Activated CD8-positive, alpha-beta T cell treated with anti-CD3 and anti-CD28 coated beads for 36 hours (primary cell): ENCODE results near the gene PRKN. TPM values are rescaled to one million over a fixed set of nuclear protein-coding genes. Genes with fewer than 3 reads are reported as not detected.

Experiments used
- ATAC-seq: fragments of 200-7000 bp; cut with Tn5 transposase; one replicate; pipeline ENCODE4 v1.10.0; 2021; ENCODE audit warnings: mild to moderate bottlenecking, moderate library complexity
- CTCF ChIA-PET: fragments of 350-600 bp; sonication (Branson Sonifier 250); formaldehyde crosslinking; loops from one replicate; lab custom pipeline; 2021; ENCODE audit warnings: antibody characterized with exemption; lab: Charles Lee
- POLR2A ChIA-PET: fragments of 350-600 bp; sonication (Branson Sonifier 250); formaldehyde crosslinking; loops from one replicate; lab custom pipeline; 2021; ENCODE audit warnings: antibody characterized with exemption; lab: Charles Lee
- DNase-seq: peaks from one replicate; pipeline ENCODE4 v3.0.0-alpha.2; 2020
- H3K27ac Mint-ChIP-seq: one replicate; pipeline ENCODE4 v1.8.0; 2021; ENCODE audit warnings: mild to moderate bottlenecking, mixed read lengths
- H3K27me3 Mint-ChIP-seq: one replicate; pipeline ENCODE4 v1.8.0; 2021; ENCODE audit warnings: mixed read lengths
- H3K36me3 Mint-ChIP-seq: one replicate; pipeline ENCODE4 v1.8.0; 2021; ENCODE audit warnings: low read depth, mixed read lengths
- H3K4me1 Mint-ChIP-seq: one replicate; pipeline ENCODE4 v1.8.0; 2021; ENCODE audit warnings: low read depth, mixed read lengths
- H3K4me3 Mint-ChIP-seq: one replicate; pipeline ENCODE4 v1.8.0; 2021; ENCODE audit warnings: mild to moderate bottlenecking, moderate library complexity, mixed read lengths
- H3K9me3 Mint-ChIP-seq: one replicate; pipeline ENCODE4 v1.8.0; 2021; ENCODE audit warnings: mixed read lengths
- intact Hi-C: fragments of 100-400 bp; cut with micrococcal nuclease; formaldehyde crosslinking; loops from one replicate; pipeline ENCODE4 v1.10.0; 2022
- total RNA-seq, 2 experiments: library from RNA; stranded (reverse); gene quantifications; one replicate each; pipeline ENCODE4 v1.2.3, GENCODE V29; 2021
- TF ChIP-seq, protein P1 (sequence below): fragments of 200-600 bp; IDR thresholded peaks from one replicate; pipeline ENCODE4 v1.8.0; 2022; ENCODE audit warnings: antibody characterized with exemption, mild to moderate bottlenecking

The PRKN gene
- total RNA-seq, 2 experiments from 2014 or later = 1.2 to 1.4 TPM

DNA sequence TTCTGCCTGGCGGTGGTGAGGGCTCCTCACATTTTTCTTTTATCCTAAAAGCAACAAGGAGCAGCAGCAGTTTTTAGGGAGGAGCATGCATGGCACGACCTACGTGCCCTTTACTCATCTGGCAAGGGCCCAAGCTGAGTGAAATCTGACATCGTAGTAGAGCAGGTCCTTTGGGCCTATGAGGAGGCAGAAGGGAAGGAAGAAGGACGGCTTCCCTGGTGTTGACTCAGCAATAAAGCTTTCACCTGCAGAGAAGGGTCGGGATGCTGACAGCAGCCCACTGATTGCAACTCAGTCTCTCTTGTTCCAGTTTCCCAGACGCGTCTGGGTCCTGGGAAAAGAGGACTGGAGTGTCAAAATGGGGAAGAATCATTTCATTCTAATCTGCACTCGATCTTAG is 1044.6 kb downstream of the PRKN start:
- intact Hi-C loops = no loop called here

DNA sequence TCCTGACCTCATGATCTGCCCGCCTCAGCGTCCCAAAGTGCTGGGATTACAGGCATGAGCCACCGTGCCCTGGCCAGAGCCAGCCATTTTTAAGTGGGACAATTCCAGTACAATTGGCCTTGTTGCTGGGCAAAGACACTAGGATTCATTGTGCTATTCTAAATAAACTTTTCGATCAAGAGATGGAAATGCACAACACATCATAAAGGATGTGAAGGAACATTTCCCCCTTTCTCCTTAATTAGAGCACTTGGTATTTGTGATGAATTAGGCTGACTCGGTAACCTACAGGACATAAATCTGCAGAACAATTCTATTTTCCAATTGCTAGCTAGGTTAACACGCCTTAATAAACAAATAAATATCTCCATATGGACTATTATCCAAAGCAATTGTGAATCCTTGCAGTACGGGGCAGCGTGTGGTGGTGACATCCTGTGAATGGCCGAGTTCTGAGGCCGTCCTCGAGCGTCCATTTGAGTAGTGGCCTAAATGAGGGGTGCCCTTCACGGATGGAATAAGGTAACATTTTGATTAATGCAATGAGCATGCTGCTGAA is 1047.5 kb downstream of the PRKN start:
- ChIA-PET POLR2A (no interaction called here), CTCF (no interaction called here)
- H3K9me3 Mint-ChIP-seq = no peaks in the 10 kb centered on the region
- H3K27me3 Mint-ChIP-seq = no peaks in the 10 kb centered on the region
- no peaks in the 10 kb centered on the region for H3K36me3 Mint-ChIP-seq
- DNase-seq (no peak), ATAC-seq (no peak)
- TF ChIP-seq, protein P1, sequence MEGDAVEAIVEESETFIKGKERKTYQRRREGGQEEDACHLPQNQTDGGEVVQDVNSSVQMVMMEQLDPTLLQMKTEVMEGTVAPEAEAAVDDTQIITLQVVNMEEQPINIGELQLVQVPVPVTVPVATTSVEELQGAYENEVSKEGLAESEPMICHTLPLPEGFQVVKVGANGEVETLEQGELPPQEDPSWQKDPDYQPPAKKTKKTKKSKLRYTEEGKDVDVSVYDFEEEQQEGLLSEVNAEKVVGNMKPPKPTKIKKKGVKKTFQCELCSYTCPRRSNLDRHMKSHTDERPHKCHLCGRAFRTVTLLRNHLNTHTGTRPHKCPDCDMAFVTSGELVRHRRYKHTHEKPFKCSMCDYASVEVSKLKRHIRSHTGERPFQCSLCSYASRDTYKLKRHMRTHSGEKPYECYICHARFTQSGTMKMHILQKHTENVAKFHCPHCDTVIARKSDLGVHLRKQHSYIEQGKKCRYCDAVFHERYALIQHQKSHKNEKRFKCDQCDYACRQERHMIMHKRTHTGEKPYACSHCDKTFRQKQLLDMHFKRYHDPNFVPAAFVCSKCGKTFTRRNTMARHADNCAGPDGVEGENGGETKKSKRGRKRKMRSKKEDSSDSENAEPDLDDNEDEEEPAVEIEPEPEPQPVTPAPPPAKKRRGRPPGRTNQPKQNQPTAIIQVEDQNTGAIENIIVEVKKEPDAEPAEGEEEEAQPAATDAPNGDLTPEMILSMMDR = no peak
- H3K4me1 Mint-ChIP-seq = no peaks in the 10 kb centered on the region
- H3K27ac Mint-ChIP-seq = no peak overlapping the region
- intact Hi-C loops = no loop called here
- H3K4me3 Mint-ChIP-seq = no peak overlapping the region

More for the DNA sequence above, 1044.6 kb downstream of the PRKN start:
- ChIA-PET CTCF (interaction anchor here (0.7 kb wide), 1 partner anchor 265 kb away, joined by 3 read pairs; no protein-coding TSS in a partner anchor), POLR2A (no interaction called here)
- DNase-seq = no peak
- Mint-ChIP-seq H3K9me3 (no peaks in the 10 kb centered on the region), H3K27ac (no peak overlapping the region), H3K4me3 (no peak overlapping the region), H3K27me3 (no peaks in the 10 kb centered on the region), H3K4me1 (no peaks in the 10 kb centered on the region), H3K36me3 (no peaks in the 10 kb centered on the region)
- TF ChIP-seq, protein P1 = no peak
- no peak for ATAC-seq

DNA sequence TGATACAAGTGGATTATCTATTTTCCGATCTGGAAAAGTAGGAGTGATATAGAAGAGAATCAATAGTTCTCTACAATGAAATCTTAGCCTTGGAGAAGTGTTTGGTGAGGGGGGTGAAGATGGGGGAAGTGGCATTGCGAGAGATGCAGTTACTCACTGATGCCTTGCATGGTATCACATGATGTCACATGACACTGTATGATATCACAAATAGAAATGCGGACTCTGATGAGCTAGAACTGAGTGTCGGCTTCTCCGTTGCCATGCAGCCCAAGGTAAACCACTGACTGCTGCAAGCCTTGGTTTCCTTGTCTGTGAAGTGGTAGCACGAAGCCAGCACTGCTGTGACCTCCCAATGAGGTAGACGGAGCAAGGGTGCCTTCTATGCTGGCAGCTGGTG is 1050.4 kb downstream of the PRKN start:
- ChIA-PET POLR2A (no interaction called here), CTCF (no interaction called here)
- H3K36me3 Mint-ChIP-seq = no peaks in the 10 kb centered on the region
- no peak for ATAC-seq
- no peaks in the 10 kb centered on the region for H3K9me3 Mint-ChIP-seq
- TF ChIP-seq, protein P1 = no peak
- no peaks in the 10 kb centered on the region for H3K4me1 Mint-ChIP-seq
- no peaks in the 10 kb centered on the region for H3K27me3 Mint-ChIP-seq
- no peak overlapping the region for H3K27ac Mint-ChIP-seq
- no peak overlapping the region for H3K4me3 Mint-ChIP-seq
- intact Hi-C loops = no loop called here
- DNase-seq = no peak

DNA sequence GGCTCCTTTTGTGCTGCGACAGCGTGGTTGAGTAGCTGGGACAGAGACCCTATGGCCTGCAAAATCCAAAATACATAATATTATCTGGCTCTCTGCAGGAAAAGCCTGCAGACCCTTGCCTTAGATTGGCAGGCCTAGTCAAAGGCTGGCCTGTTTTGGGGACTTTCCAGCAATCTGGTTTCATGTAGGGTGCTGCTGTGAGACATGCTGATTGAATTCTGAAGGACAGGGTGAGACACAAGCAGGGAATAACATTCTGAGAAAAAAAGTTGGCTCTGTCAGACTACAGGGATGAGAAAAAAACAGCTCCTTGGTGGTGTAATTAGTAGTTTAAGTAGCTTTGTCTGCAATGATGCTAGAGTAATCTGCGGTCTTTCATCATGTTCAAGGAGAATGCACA is 1051.0 kb downstream of the PRKN start:
- POLR2A ChIA-PET = no interaction called here
- no peak for ATAC-seq
- DNase-seq = no peak
- Mint-ChIP-seq H3K27me3 (no peaks in the 10 kb centered on the region), H3K27ac (no peak overlapping the region), H3K4me3 (no peak overlapping the region), H3K36me3 (no peaks in the 10 kb centered on the region), H3K4me1 (no peaks in the 10 kb centered on the region), H3K9me3 (no peaks in the 10 kb centered on the region)
- TF ChIP-seq, protein P1 = no peak
- intact Hi-C loops = no loop called here
- CTCF ChIA-PET = interaction anchor here (0.9 kb wide), 1 partner anchor 14 kb away, joined by 3 read pairs; no protein-coding TSS in a partner anchor

DNA sequence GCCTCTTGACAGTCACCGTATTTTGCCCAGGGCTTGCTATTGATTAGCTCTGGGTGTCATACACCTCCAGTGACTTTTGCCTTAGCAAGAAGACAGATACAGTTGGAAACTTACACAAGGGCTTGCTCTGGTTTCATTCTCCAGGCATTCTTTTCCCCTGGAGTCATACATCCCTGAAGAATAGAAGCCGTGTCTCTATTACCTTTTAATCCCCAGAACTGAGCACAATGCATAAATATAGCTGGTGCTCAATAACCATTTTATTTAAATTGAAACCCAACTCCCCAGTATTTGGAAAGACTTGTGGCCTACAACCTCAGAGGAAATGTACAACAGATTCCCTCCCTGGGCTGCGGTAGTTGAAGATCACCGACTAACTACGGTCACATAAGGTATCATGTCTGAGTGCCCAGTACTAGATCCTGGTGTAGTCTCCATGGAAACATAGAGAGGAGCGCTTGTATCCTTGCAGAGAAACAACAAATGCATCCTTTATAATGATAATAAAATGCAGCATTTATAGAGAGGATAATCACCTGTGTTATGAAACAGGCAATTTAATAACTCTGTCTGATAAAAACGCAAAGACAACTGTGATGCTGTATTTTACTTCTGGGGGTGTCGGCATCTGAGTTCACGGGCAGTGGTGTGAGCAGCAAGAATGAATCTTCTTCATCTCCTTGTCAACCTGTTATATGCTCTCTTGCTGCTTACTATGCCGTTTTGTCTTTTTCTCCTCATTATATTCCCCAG is 1052.5 kb downstream of the PRKN start:
- Mint-ChIP-seq H3K27ac (no peak overlapping the region), H3K27me3 (no peaks in the 10 kb centered on the region), H3K4me1 (no peaks in the 10 kb centered on the region), H3K9me3 (no peaks in the 10 kb centered on the region), H3K36me3 (no peaks in the 10 kb centered on the region), H3K4me3 (no peak overlapping the region)
- intact Hi-C loops = no loop called here
- ATAC-seq = no peak
- POLR2A ChIA-PET = no interaction called here
- TF ChIP-seq, protein P1 = no peak
- CTCF ChIA-PET = no interaction called here
- no peak for DNase-seq
